Astrocyte (in vitro differentiated cells and primary cell): ENCODE results near the gene PFDN6. TPM values are rescaled to one million over a fixed set of nuclear protein-coding genes. Genes with fewer than 3 reads are reported as not detected.
A peak's percentile ranks its signal among the peaks of the same experiment; 100 is the strongest.

Source experiments
- DNase-seq: peaks from one replicate; pipeline ENCODE4 v3.0.0-alpha.2; 2010; ENCODE audit warnings: low read depth
- FAIRE-seq: peaks from 2 replicates; lab custom pipeline; 2011; peaks lifted over from hg19 to GRCh38; lab: Jason Lieb, UNC
- H2AFZ ChIP-seq: 2 replicates; pipeline ENCODE4 v1.6.0; 2012; ENCODE audit warnings: low read depth, low read length, inconsistent platforms
- H3K27ac ChIP-seq: 2 replicates; pipeline ENCODE4 v1.5.1; 2011; ENCODE audit warnings: low read depth, low read length, inconsistent platforms
- H3K27me3 ChIP-seq: 2 replicates; pipeline ENCODE4 v1.6.0; 2011; ENCODE audit warnings: low read length, inconsistent platforms; ENCODE audit not compliant: insufficient read depth
- H3K36me3 ChIP-seq: 2 replicates; pipeline ENCODE4 v1.5.1; 2011; ENCODE audit warnings: low read length, inconsistent platforms; ENCODE audit not compliant: insufficient read depth
- H3K4me1 ChIP-seq: 2 replicates; pipeline ENCODE4 v1.5.1; 2011; ENCODE audit warnings: low read length, inconsistent platforms; ENCODE audit not compliant: insufficient read depth
- H3K4me2 ChIP-seq: 2 replicates; pipeline ENCODE4 v1.6.0; 2012; ENCODE audit warnings: low read length, inconsistent platforms
- H3K4me3 ChIP-seq: 2 replicates; pipeline ENCODE4 v1.5.1; 2011; ENCODE audit warnings: low read depth, mild to moderate bottlenecking, low read length, inconsistent platforms; ENCODE audit not compliant: insufficient read depth
- H3K79me2 ChIP-seq: 2 replicates; pipeline ENCODE4 v1.6.0; 2012; ENCODE audit warnings: mild to moderate bottlenecking, low read length, inconsistent platforms; ENCODE audit not compliant: insufficient read depth
- H3K9ac ChIP-seq: 2 replicates; pipeline ENCODE4 v1.6.0; 2012; ENCODE audit warnings: mild to moderate bottlenecking, low read length, inconsistent platforms
- H3K9me3 ChIP-seq: 2 replicates; pipeline ENCODE4 v1.5.1; 2012; ENCODE audit warnings: low read depth, mild to moderate bottlenecking, low read length, inconsistent platforms; ENCODE audit not compliant: insufficient read depth
- H4K20me1 ChIP-seq: 2 replicates; pipeline ENCODE4 v1.6.0; 2012; ENCODE audit warnings: low read length, inconsistent platforms; ENCODE audit not compliant: insufficient read depth
- H3K27ac Mint-ChIP-seq: one replicate; pipeline ENCODE4 v1.8.0; 2021; ENCODE audit warnings: mild to moderate bottlenecking, mixed read lengths; ENCODE audit not compliant: unreplicated experiment
- H3K27me3 Mint-ChIP-seq: one replicate; pipeline ENCODE4 v1.8.0; 2021; ENCODE audit warnings: low read depth, mixed read lengths; ENCODE audit not compliant: unreplicated experiment
- H3K36me3 Mint-ChIP-seq: one replicate; pipeline ENCODE4 v1.8.0; 2021; ENCODE audit warnings: low read depth, mixed read lengths; ENCODE audit not compliant: unreplicated experiment
- H3K4me1 Mint-ChIP-seq: one replicate; pipeline ENCODE4 v1.8.0; 2021; ENCODE audit warnings: low read depth, mixed read lengths; ENCODE audit not compliant: unreplicated experiment
- H3K4me3 Mint-ChIP-seq: one replicate; pipeline ENCODE4 v1.8.0; 2021; ENCODE audit warnings: mild to moderate bottlenecking, moderate library complexity, mixed read lengths; ENCODE audit not compliant: unreplicated experiment
- H3K9me3 Mint-ChIP-seq: one replicate; pipeline ENCODE4 v1.8.0; 2021; ENCODE audit warnings: mild to moderate bottlenecking, mixed read lengths; ENCODE audit not compliant: unreplicated experiment
- CTCF ChIP-seq: IDR thresholded peaks from 2 replicates; pipeline ENCODE4 v1.5.1; 2011; ENCODE audit warnings: low read depth, mild to moderate bottlenecking, inconsistent platforms, low read length, moderate library complexity; ENCODE audit not compliant: insufficient read depth
- EZH2 ChIP-seq: IDR thresholded peaks from 2 replicates; pipeline ENCODE4 v1.6.1; 2012; ENCODE audit warnings: mild to moderate bottlenecking, low read length, inconsistent platforms; ENCODE audit not compliant: insufficient read depth
- total RNA-seq: library from RNA; stranded (reverse); gene quantifications from 2 replicates; pipeline ENCODE4 v1.2.1, GENCODE V29; 2021

Gene PFDN6
- total RNA-seq, 1 donor from 2014 or later = 56.7 TPM

GRCh38 chr6:33317419-33317668 lies 27.9 kb downstream of the PFDN6 start:
- Mint-ChIP-seq H3K4me1 (peaks cover 29% of the 10 kb centered on the region), H3K36me3 (peaks cover 10% of the 10 kb centered on the region), H3K27ac (no peak overlapping the region), H3K4me3 (peak overlapping the region; percentile 81), H3K27me3 (no peaks in the 10 kb centered on the region), H3K9me3 (no peaks in the 10 kb centered on the region)
- H3K9ac ChIP-seq = no peak overlapping the region
- H3K36me3 ChIP-seq = peaks cover 27% of the 10 kb centered on the region
- peaks cover 21% of the 10 kb centered on the region for H4K20me1 ChIP-seq
- no peaks in the 10 kb centered on the region for H3K9me3 ChIP-seq
- peak overlapping the region; percentile 44 for H3K4me3 ChIP-seq
- no peaks in the 10 kb centered on the region for H3K27me3 ChIP-seq
- H2AFZ ChIP-seq = no peak overlapping the region
- H3K4me2 ChIP-seq = peak overlapping the region; percentile 70
- H3K4me1 ChIP-seq = peaks cover 63% of the 10 kb centered on the region
- TF ChIP-seq CTCF (no peak), EZH2 (no peak)
- DNase-seq (no peak), FAIRE-seq (no peak)
- H3K79me2 ChIP-seq = peaks cover 69% of the 10 kb centered on the region
- no peak overlapping the region for H3K27ac ChIP-seq

- Histone ChIP-seq H3K27ac (peak within 1 kb of the TSS; percentile 72), H3K27me3 (no peaks in the 10 kb centered on the region), H3K79me2 (peaks cover 69% of the 10 kb centered on the region), H2AFZ (peak within 1 kb of the TSS; percentile 59), H3K4me2 (peak within 1 kb of the TSS; percentile 83), H3K9me3 (no peaks in the 10 kb centered on the region), H3K4me3 (peak within 1 kb of the TSS; percentile 67), H3K9ac (peak within 1 kb of the TSS; percentile 73), H3K4me1 (peaks cover 58% of the 10 kb centered on the region), H3K36me3 (peaks cover 27% of the 10 kb centered on the region), H4K20me1 (peaks cover 16% of the 10 kb centered on the region)
- TF ChIP-seq EZH2 (no peak), CTCF (no peak)
- Mint-ChIP-seq H3K9me3 (no peaks in the 10 kb centered on the region), H3K4me1 (peaks cover 29% of the 10 kb centered on the region), H3K4me3 (peak within 1 kb of the TSS; percentile 95), H3K27me3 (no peaks in the 10 kb centered on the region), H3K27ac (peak within 1 kb of the TSS; percentile 99), H3K36me3 (peaks cover 10% of the 10 kb centered on the region)
- peak; percentile 98 for DNase-seq
- FAIRE-seq = peak; percentile 69
These were observed 28.4 kb downstream of the PFDN6 start, which contains the start of gene ZBTB22 for GRCh38 chr6:33317669-33318425. Gene ZBTB22 (minus strand): TSS chr6:33317744. CDS start chr6:33316916, 828 bp downstream.
